Measurements from ENCODE around the gene CNN3. TPM values are rescaled to one million over a fixed set of nuclear protein-coding genes. Genes with fewer than 3 reads are reported as not detected.

CNN3 gene
- total RNA-seq: 80.8 and 112 TPM in 2 replicates

DNA sequence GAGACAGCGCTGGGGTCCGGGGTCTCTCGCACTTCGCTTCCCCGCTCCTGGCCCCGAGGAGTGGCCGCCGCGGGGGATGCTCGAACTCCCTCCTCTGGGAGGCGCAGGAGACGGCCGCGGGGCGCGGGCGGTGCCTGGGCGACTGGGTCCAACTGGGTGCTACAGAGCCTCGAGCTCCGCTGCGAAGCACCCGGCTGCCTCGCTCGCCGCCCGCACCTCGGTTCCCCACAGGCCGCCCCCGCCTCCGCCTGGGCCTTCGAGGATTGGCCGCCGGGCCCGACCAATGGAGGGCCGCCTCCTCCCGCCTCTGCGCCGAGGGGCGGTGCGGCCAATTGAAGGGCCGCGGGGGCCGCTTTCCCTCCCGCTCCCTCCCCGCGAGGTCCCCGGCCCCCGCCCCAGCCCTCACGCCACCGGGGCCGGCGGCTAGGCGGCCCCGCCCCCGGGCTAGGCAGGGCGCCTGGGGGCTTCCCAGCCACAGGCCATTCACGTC, at the start of gene CNN3:
Gene CNN3 (minus strand): TSS at position 196 of the 490 bp plus-strand sequence. CDS start 216 bp downstream, outside the sequence.

Other genes starting within 250 kb of the CNN3 start
- gene SLC44A3, start 106.8 kb downstream of the CNN3 start, total RNA-seq: 0.37 and 0.39 TPM in 2 replicates
- gene ALG14, start 145.8 kb upstream of the CNN3 start, total RNA-seq: 2.9 TPM in 2 replicates
- under 0.01 and 1.2 TPM in 2 replicates for gene TLCD4, start 190.2 kb upstream of the CNN3 start, total RNA-seq